GM19328 (cell line): ENCODE measurements around the gene SEMA3G.

Experiments
- ATAC-seq: cut with Tn5 transposase; IDR thresholded peaks from one replicate; pipeline ENCODE4 v1.9.1; 2021; ENCODE audit warnings: mild to moderate bottlenecking, moderate library complexity; ENCODE audit not compliant: unreplicated experiment

SEMA3G gene

GRCh38 chr3:52444860-52445793 is at the start of gene SEMA3G:
Gene SEMA3G, minus strand, starts transcription at chr3:52445103. Its CDS starts 76 bp downstream, at chr3:52445027.
- peak; percentile 59 for ATAC-seq

GRCh38 chr3:52494445-52494844 is 49.5 kb upstream of the SEMA3G start:
- ATAC-seq: no peak

- ATAC-seq: no peak
Measured at GRCh38 chr3:52493232-52494017, 48.5 kb upstream of the SEMA3G start.

GRCh38 chr3:52492059-52492458 is 47.2 kb upstream of the SEMA3G start:
- no peak for ATAC-seq

GRCh38 chr3:52490939-52491526 is 46.1 kb upstream of the SEMA3G start:
- no peak for ATAC-seq

GRCh38 chr3:52490035-52490938 is 45.4 kb upstream of the SEMA3G start:
- ATAC-seq: no peak

GRCh38 chr3:52489453-52489852 is 44.5 kb upstream of the SEMA3G start:
- no peak for ATAC-seq

GRCh38 chr3:52488746-52489145 is 43.8 kb upstream of the SEMA3G start:
- ATAC-seq: no peak

GRCh38 chr3:52487788-52488691 is 43.1 kb upstream of the SEMA3G start:
- ATAC-seq: no peak

GRCh38 chr3:52487050-52487787 is 42.3 kb upstream of the SEMA3G start:
- no peak for ATAC-seq

- no peak for ATAC-seq
Measured at GRCh38 chr3:52484680-52485461, 40.0 kb upstream of the SEMA3G start.

GRCh38 chr3:52483577-52484381 is 38.9 kb upstream of the SEMA3G start:
- ATAC-seq: no peak

GRCh38 chr3:52483081-52483480 is 38.2 kb upstream of the SEMA3G start:
- ATAC-seq: no peak

GRCh38 chr3:52481819-52482521 is 37.1 kb upstream of the SEMA3G start:
- ATAC-seq: no peak

- ATAC-seq: no peak
Measured at GRCh38 chr3:52480768-52481715, 36.1 kb upstream of the SEMA3G start.
